Measurements from ENCODE around the gene GGT1. TPM values are rescaled to one million over a fixed set of nuclear protein-coding genes. Genes with fewer than 3 reads are reported as not detected.
A peak's percentile ranks its signal among the peaks of the same experiment; 100 is the strongest.
"Not testable (repeated sequence)": the region's sequence is repeated elsewhere in the genome, so short reads cannot be mapped to it uniquely, and the experiment has no call there.

GGT1 gene
- total and polyA plus RNA-seq, 2 experiments from 2014 or later: 0.60 to 2.1 TPM

DNA sequence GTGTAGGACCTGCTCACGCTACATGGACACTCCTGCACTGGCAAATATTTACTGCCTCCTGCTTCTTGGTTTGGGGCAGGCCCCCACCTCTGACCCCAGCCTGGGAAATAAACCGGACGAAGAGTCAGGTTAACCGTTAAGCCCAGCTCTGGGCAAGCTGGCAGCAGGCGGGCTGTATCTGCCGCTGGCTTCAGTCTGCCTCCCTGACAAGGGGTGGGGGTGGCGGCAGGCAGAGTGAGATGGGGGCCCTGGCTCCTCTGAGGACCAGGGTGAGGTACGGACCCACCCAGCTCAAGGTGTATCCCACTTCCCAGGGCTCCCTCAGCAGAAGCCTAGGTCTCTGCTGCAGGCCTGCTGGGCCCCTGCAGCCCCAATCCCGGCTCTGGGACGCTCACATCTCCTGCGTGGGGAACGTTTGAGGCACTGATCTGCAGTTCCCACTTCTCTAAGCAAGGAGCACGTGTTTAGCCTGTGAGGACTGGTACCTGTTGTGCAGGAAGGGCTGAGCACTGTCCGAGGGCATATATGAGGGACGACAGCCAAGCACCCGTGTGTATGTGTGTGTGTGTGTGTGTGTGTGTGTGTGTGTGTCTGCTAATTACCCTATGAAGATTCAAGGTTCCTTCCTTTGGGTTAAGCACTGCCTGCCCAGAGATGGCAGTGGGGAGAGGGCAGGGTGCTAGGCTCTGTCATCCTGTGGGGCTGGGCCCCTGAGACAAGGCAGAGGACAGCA, 9.0 kb upstream of the GGT1 start:
- in situ Hi-C loops (cut with MboI): no loop called here
- Histone ChIP-seq H3K4me2 (ENCODE audit: unreplicated experiment) (no peak overlapping the region), H2AFZ (no peak overlapping the region), H3K9ac (peak overlapping the region; percentile 85; the same call in 1 of the 2 replicates), H3K9me2 (ENCODE audit: insufficient read depth) (no peaks in the 10 kb centered on the region), H3K4me3 (no peak overlapping the region), H3K79me2 (ENCODE audit: insufficient read depth) (no peaks in the 10 kb centered on the region), H3F3A (ENCODE audit: insufficient read depth) (no peaks in the 10 kb centered on the region), H3K27me3 (replicated peaks; ENCODE audit: insufficient read depth) (no peaks in the 10 kb centered on the region), H3K27ac (no peak overlapping the region), H3K4me1 (ENCODE audit: insufficient read depth) (peaks cover 3% of the 10 kb centered on the region; the same call in 1 of the 2 replicates), H3K36me3 (ENCODE audit: low read depth) (no peaks in the 10 kb centered on the region), H4K20me1 (ENCODE audit: insufficient read depth) (no peaks in the 10 kb centered on the region), H3K9me3 (ENCODE audit: low read depth) (no peaks in the 10 kb centered on the region)
- 74 to 77% methylated on average over 16 of the region's 16 CpGs for WGBS, 2 experiments (ENCODE audit: low coverage in 1 of 2, low lambda C conversion rate in 2 of 2, missing lambda C conversion rate in 2 of 2)
- TF ChIP-seq EZH2phosphoT487 (IDR thresholded peaks at IDR 0.05; ENCODE audit: insufficient read depth, low read depth): no peak
- no peak for TF ChIP-seq EZH2 (IDR thresholded peaks at IDR 0.05; ENCODE audit: insufficient read depth, poor library complexity, severe bottlenecking)
- no peak for DNase-seq

DNA sequence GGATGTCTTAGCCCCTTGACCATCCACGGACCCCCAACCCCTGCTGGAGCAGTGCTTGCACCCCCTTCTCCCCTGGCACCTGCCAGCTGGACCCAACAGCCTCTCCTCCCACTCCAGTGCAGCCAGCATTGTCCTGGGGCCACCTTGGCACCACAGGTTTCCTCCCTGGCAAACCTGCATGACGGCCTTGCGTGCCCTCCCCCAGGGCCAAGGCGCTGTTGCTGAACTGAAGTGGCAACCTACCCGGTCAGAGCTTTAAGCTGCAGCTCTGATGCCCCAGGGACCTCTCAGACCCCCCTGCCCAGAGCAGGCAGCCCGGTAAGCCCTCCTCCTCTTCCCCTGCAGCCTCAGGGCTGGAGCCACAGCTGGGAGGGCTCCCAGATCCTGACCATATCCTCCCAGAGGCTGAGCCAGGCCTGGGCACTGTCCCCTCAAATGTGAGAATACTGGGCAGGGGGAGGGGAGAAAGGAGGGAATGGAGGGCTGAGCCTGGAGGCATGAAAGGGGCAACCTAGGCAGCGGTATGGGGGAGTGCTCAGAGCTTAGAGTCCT, 8.3 kb upstream of the GGT1 start:
- no peak for TF ChIP-seq EZH2 (IDR thresholded peaks at IDR 0.05; ENCODE audit: insufficient read depth, poor library complexity, severe bottlenecking)
- no peak for TF ChIP-seq EZH2phosphoT487 (IDR thresholded peaks at IDR 0.05; ENCODE audit: insufficient read depth, low read depth)
- no peak for DNase-seq
- Histone ChIP-seq H3K36me3 (ENCODE audit: low read depth) (no peaks in the 10 kb centered on the region), H3K27me3 (replicated peaks; ENCODE audit: insufficient read depth) (no peaks in the 10 kb centered on the region), H4K20me1 (ENCODE audit: insufficient read depth) (no peaks in the 10 kb centered on the region), H3K4me2 (ENCODE audit: unreplicated experiment) (no peak overlapping the region), H3K9me3 (ENCODE audit: low read depth) (no peaks in the 10 kb centered on the region), H3K4me3 (no peak overlapping the region), H2AFZ (no peak overlapping the region), H3K27ac (no peak overlapping the region), H3F3A (ENCODE audit: insufficient read depth) (no peaks in the 10 kb centered on the region), H3K9ac (no peak overlapping the region), H3K4me1 (ENCODE audit: insufficient read depth) (peaks cover 3% of the 10 kb centered on the region; the same call in 1 of the 2 replicates), H3K79me2 (ENCODE audit: insufficient read depth) (no peaks in the 10 kb centered on the region), H3K9me2 (ENCODE audit: insufficient read depth) (no peaks in the 10 kb centered on the region)
- in situ Hi-C loops (cut with MboI): no loop called here
- WGBS, 2 experiments (ENCODE audit: low coverage in 1 of 2, low lambda C conversion rate in 2 of 2, missing lambda C conversion rate in 2 of 2): 76% methylated on average over 7 of the region's 7 CpGs

DNA sequence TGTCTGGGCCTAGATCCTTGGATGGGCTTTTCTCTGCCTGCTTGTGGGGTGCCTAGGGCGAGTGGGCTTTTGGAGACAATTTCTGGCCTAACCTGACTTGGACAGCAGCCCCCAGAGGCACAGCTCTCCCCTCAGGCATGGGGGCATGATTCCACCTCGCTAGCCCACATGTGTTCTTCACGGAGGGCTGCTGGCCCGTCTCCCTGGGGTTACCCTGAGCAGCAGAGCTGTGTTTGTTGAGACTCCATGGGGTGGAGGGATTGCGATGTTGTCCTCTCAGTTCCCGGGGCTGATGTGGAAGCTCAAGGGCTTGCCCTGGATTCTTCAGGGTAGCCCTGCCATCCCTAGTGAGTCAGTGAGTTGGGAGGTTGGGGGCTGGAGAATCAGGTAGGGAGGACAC, 7.8 kb upstream of the GGT1 start:
- H3K4me1 ChIP-seq (ENCODE audit: insufficient read depth): peaks cover 3% of the 10 kb centered on the region; the same call in 1 of the 2 replicates
- in situ Hi-C loops (cut with MboI): no loop called here
- 93 to 98% methylated on average over 6 of the region's 6 CpGs for WGBS, 2 experiments (ENCODE audit: low coverage in 1 of 2, low lambda C conversion rate in 2 of 2, missing lambda C conversion rate in 2 of 2)
- H3K27me3 ChIP-seq (replicated peaks; ENCODE audit: insufficient read depth): no peaks in the 10 kb centered on the region
- H3K9me2 ChIP-seq (ENCODE audit: insufficient read depth): no peaks in the 10 kb centered on the region
- no peak overlapping the region for H3K27ac ChIP-seq
- H3F3A ChIP-seq (ENCODE audit: insufficient read depth): no peaks in the 10 kb centered on the region
- H3K36me3 ChIP-seq (ENCODE audit: low read depth): no peaks in the 10 kb centered on the region
- no peak for DNase-seq
- H4K20me1 ChIP-seq (ENCODE audit: insufficient read depth): no peaks in the 10 kb centered on the region
- TF ChIP-seq EZH2 (IDR thresholded peaks at IDR 0.05; ENCODE audit: insufficient read depth, poor library complexity, severe bottlenecking): no peak
- no peak for TF ChIP-seq EZH2phosphoT487 (IDR thresholded peaks at IDR 0.05; ENCODE audit: insufficient read depth, low read depth)
- H3K9me3 ChIP-seq (ENCODE audit: low read depth): no peaks in the 10 kb centered on the region
- no peak overlapping the region for H3K4me2 ChIP-seq (ENCODE audit: unreplicated experiment)
- no peak overlapping the region for H2AFZ ChIP-seq
- H3K79me2 ChIP-seq (ENCODE audit: insufficient read depth): no peaks in the 10 kb centered on the region
- H3K4me3 ChIP-seq: no peak overlapping the region
- no peak overlapping the region for H3K9ac ChIP-seq

DNA sequence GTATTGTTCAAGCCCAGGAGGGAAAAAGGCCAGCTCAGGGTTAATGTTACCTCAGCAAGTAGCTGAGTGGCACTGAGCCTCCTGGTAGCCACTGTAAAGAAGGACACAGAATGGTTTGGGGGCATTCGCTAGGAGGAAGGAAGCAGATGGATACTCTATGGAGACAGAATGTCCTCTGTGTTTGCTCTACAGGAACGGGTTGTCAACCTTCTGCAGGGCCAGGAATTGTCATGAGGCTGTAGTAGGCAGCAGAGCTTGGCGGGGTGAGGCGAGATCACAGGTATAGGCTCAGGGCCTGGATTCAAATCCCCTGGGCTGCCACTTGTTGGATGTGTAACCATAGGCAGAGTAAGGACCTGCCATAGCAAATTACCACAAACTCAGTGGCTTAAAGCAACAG, 7.1 kb upstream of the GGT1 start:
- Histone ChIP-seq H4K20me1 (ENCODE audit: insufficient read depth) (no peaks in the 10 kb centered on the region), H3K4me2 (ENCODE audit: unreplicated experiment) (no peak overlapping the region), H3K79me2 (ENCODE audit: insufficient read depth) (no peaks in the 10 kb centered on the region), H3K27ac (no peak overlapping the region), H3F3A (ENCODE audit: insufficient read depth) (no peaks in the 10 kb centered on the region), H3K27me3 (replicated peaks; ENCODE audit: insufficient read depth) (no peaks in the 10 kb centered on the region), H3K4me3 (no peak overlapping the region), H3K36me3 (ENCODE audit: low read depth) (no peaks in the 10 kb centered on the region), H3K4me1 (ENCODE audit: insufficient read depth) (peaks cover 3% of the 10 kb centered on the region; the same call in 1 of the 2 replicates), H2AFZ (no peak overlapping the region), H3K9me3 (ENCODE audit: low read depth) (no peaks in the 10 kb centered on the region), H3K9ac (no peak overlapping the region), H3K9me2 (ENCODE audit: insufficient read depth) (no peaks in the 10 kb centered on the region)
- WGBS, 2 experiments (ENCODE audit: low coverage in 1 of 2, low lambda C conversion rate in 2 of 2, missing lambda C conversion rate in 2 of 2): 89 to 92% methylated on average over 4 of the region's 4 CpGs
- in situ Hi-C loops (cut with MboI): no loop called here
- DNase-seq: no peak
- TF ChIP-seq EZH2phosphoT487 (IDR thresholded peaks at IDR 0.05; ENCODE audit: insufficient read depth, low read depth): no peak
- TF ChIP-seq EZH2 (IDR thresholded peaks at IDR 0.05; ENCODE audit: insufficient read depth, poor library complexity, severe bottlenecking): no peak

DNA sequence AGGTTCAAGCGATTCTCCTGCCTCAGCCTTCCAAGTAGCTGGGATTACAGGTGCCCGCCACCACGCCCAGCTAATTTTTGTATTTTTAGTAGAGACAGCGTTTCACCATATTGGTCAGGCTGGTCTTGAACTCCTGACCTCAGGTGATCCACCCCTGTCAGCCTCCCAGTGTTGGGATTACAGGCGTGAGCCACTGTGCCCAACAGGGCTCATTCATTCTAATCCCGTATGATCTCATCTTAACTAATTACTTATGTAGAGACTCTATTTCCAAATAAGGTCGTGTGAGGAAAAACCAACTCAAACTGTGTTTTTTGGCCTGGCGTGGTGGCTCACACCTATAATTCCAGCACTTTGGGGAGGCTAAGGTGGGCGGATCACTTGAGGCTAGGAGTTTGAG, 5.9 kb upstream of the GGT1 start:
- H2AFZ ChIP-seq; H3K4me2 ChIP-seq (ENCODE audit: unreplicated experiment); H3K4me3 ChIP-seq; H3K79me2 ChIP-seq (ENCODE audit: insufficient read depth); H3K9me3 ChIP-seq (ENCODE audit: low read depth); H3K27ac ChIP-seq; H4K20me1 ChIP-seq (ENCODE audit: insufficient read depth); H3K27me3 ChIP-seq (replicated peaks; ENCODE audit: insufficient read depth); H3K9ac ChIP-seq; in situ Hi-C loops (cut with MboI); H3F3A ChIP-seq (ENCODE audit: insufficient read depth); H3K9me2 ChIP-seq (ENCODE audit: insufficient read depth); DNase-seq; H3K4me1 ChIP-seq (ENCODE audit: insufficient read depth); H3K36me3 ChIP-seq (ENCODE audit: low read depth): not testable (repeated sequence)
- WGBS, 2 experiments (ENCODE audit: low coverage in 1 of 2, low lambda C conversion rate in 2 of 2, missing lambda C conversion rate in 2 of 2): 58 to 67% methylated on average over 9 of the region's 9 CpGs

Data from GM23248 (cell line).